Measurements from ENCODE around the gene ASIC3. TPM values are rescaled to one million over a fixed set of nuclear protein-coding genes. Genes with fewer than 3 reads are reported as not detected.

Gene ASIC3
- polyA plus RNA-seq, 3 donors: 1.3 to 7.6 (median 2.8) TPM

DNA sequence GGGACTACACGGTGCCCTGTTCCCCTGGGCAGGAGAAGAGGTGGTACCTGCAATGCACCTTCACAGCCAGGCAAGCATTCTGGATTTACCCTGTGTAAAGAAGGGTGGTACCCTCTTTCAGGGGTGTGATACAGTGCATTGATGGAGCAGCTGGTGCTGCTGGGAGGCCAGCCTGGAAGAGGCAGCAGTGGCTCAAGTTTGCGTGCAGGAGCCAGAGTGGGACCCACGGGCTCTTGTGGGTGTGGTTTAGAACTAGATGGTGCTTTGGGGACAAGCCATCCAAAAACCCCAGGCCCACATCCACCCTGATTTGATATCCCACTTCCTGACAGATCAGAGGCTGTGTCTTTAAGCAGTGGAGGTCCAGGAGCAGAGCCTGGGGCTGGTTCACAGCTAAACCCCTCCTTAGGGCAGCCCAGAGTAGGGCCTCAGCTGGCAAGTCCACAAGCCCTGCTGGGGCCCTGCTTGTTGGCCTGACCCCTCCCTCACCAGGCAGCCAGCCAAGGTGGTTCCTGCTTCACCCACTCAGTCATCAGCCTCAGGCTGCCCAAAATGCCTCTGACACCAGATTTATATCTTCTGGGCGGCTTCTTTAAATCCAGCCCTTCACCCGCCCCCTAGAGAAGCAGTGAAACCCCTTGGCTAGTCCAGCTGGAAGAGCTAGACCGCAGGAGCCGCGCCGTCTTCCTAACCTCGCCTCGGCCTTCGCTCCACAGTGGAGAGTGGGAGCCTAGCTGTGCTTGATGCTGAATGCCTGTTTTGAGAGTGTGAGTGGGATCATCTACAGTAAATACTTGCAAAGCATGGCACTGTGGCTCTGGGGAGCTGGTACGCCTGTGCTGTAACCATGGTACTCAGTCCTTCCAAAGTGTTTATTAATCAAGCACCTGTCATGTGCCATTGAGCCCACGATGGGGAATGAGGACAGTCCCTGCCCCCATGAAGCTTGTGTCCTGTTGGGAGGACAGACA is 1.4 kb upstream of the ASIC3 start:
- WGBS, 3 donors: 40 to 64% (median 44%) methylated on average over 14 of the region's 14 CpGs
- H3K27ac ChIP-seq (ENCODE audit: low read depth, low read length): no peak overlapping the region

DNA sequence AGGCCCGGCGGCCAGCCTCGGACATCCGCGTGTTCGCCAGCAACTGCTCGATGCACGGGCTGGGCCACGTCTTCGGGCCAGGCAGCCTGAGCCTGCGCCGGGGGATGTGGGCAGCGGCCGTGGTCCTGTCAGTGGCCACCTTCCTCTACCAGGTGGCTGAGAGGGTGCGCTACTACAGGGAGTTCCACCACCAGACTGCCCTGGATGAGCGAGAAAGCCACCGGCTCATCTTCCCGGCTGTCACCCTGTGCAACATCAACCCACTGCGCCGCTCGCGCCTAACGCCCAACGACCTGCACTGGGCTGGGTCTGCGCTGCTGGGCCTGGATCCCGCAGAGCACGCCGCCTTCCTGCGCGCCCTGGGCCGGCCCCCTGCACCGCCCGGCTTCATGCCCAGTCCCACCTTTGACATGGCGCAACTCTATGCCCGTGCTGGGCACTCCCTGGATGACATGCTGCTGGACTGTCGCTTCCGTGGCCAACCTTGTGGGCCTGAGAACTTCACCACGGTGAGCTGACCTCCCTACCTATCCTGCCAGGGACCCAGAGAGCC is 656 bp downstream of the ASIC3 start:
- WGBS, 3 donors: 89 to 91% (median 90%) methylated on average over 38 of the region's 38 CpGs
- no peak overlapping the region for H3K27ac ChIP-seq (ENCODE audit: low read depth, low read length)

DNA sequence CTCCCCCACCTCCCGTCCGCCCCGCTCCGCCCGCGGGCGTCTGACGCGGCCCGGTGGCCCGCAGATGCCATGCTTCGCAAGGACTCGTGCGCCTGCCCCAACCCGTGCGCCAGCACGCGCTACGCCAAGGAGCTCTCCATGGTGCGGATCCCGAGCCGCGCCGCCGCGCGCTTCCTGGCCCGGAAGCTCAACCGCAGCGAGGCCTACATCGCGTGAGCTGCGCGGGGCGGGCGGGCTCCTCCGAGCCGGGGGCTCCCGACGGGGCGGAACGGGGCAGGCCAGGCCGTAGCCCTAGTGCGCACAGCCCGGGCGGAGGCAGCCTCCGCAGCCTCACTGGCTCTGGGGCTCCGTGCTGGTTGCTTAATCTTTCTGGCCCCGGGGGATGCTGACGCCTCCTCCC is 2.8 kb downstream of the ASIC3 start:
- no peak overlapping the region for H3K27ac ChIP-seq (ENCODE audit: low read depth, low read length)
- WGBS, 3 donors: 2 to 3% (median 2%) methylated on average over 43 to 50 of the region's 50 CpGs

DNA sequence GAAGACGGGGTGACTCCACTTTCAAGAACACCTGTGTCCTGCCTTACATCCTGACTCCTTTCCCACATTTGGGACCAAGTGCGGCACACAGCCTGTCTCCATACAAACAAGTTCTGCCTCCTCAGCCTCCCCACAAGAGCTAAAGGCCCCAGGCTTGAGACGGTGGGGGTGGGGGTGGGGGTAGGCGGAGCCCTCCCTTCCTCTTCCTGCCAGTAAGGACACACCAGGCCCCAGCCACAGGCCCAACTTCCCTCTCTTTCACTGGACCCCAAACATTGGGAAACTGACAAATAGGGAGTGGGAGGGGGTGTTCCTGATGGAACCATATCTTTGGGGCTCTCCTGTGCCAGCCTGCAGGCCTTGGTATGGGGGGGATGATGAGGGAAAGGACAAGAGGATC is 4.8 kb downstream of the ASIC3 start:
- 62 to 82% (median 68%) methylated on average over 4 of the region's 4 CpGs for WGBS, 3 donors
- no peak overlapping the region for H3K27ac ChIP-seq (ENCODE audit: low read depth, low read length)

DNA sequence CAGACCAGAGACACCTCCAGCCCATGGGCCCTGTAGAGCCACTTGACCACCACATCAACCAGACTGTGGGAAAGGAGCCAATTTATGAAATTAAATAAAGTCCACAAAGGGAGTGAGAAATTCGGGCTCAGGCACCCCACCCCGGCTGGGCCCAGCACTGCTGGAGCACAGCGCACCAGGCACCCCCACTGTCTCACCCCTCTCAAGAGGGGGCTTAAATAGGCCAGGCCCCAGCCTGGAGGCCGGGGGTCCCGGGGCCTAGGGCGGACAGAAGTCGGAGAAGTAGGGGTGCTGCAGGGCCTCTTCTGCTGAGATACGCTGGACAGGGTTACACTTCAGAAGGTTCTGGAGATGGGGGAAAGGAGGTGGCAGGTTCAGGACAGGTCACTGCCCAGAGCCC is 5.4 kb downstream of the ASIC3 start:
- WGBS, 3 donors: 87 to 93% (median 87%) methylated on average over 7 to 8 of the region's 8 CpGs
- no peak overlapping the region for H3K27ac ChIP-seq (ENCODE audit: low read depth, low read length)

DNA sequence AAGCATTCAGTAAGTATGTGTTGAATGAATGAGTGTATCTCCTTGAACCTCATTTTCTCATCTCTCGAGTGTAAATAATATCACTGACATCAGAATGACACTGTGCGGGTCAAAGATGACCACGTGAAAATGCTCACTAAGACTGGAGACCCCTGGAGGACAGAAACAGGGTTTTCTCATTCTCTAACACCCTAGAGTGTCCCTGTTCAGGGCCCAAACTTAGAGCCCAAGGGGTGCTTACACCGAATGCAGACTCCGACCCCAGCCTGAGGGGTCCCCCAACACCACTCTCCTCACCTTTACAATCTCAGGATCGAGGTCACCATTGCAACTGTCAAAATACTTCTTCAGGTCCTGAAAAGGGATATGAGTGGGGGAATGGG is 7.9 kb downstream of the ASIC3 start:
- 79 to 94% (median 90%) methylated on average over 6 of the region's 6 CpGs for WGBS, 3 donors
- no peak overlapping the region for H3K27ac ChIP-seq (ENCODE audit: low read depth, low read length)

DNA sequence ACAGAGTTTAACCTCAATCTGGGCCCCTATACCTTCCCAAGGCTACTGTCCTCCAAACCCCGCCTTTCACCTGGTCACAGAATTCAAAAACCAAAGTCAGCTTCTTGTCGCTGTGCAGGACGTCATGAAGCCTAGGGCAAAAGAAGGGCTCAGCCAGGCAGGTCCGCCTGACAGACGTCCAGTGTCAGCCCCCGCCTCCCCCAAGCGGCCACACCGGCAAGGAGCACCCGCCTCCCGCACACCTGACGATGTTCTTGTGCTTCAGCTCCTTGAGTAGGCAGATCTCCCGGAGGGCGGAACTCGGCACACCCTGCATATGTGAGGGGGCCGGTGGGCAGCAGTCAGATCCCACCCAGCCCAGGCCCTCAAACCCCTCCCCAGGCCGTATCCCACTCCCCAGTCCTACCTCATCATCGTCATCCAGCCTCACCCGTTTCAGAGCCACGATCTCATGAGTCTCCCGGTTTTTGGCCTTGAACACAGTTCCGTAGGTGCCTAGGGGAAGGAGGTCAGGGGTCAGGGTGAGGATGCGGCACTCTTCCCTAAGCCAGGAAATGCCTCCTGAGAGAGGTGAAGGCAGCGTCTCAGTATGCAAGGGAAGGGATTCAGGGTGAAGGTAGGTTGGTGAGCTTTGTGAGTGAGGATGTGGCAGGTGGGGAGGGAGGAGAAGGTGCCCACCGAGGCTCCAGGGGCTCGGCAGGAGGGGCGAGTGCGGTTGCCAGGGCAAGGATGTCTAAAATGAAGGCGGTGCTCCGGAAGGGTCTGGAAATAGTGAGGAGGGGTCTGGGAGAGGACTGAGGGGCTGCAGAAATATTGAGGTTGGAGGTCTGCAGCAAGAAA is 8.6 kb downstream of the ASIC3 start:
- 24 to 43% (median 38%) methylated on average over 29 of the region's 29 CpGs for WGBS, 3 donors
- H3K27ac ChIP-seq (ENCODE audit: low read depth, low read length): no peak overlapping the region

DNA sequence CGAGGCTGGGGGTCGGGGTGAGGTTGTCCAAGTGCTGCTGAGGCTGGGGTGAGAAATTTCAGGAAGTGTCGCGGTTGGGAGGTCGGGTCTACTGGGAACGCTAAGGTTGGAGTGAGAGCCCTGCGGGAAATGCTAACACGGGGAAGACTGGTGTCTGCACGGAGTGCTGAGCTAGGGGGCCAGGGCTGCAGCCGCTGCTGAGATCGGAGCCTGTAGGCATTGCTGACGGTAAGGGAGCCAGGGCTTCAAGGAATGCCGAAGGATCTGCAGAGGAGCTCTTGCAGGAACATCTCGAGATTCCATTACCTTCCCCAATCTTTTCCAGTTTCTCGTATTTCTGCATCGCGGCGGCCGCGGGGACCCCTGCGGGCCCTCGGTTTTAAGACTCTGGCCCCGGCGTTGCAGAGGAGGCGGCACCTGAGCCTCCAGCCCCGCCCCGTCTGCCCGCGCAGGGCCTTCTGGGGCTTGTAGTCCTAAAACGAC is 9.2 kb downstream of the ASIC3 start, which contains the start of gene CDK5:
TSS of gene CDK5 (minus strand) at position 392 of the 483 bp plus-strand sequence. CDS start at position 343, 49 bp downstream.
- peak within 1 kb of the TSS; percentile 63 for H3K27ac ChIP-seq (ENCODE audit: low read depth, low read length)
- 0% methylated on average over 30 of the region's 30 CpGs for WGBS, 3 donors

DNA sequence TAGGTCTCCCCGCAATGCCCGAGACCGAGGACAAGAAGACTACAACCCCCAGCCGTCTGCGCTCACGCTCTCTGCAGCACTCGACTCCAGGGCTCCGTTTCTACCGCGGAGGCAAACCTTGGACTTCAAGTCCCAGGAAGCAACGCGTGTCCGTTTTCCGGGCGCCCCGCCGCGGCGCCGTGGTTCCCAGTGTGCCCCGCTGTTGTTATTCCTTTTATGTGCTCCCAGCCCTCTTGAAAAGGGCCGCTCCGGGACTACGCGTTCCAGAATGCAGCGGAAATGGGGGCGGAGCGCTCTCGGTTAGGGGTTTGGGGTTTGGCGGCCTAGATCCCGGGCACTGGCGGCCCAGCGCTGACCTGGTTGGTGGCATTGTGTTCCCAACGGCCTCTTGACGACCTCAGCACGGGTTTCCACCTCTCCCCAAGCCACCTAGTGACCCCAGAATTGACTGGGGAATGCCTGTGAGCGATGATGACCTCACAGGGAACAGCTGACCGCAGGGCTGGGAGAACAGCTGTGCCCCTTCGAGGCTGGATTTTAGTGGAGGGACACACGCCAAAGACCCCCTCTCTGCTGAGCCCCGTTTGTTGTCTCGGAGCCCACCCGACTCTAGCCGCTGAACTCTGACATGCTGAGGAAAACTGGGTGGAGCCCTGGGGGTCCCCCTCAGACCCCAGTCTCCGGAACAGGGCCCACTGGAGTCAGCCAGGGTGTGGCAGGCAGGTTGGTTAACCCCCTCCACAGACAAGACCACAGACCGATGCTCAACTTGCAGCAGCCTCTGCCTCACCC is 9.9 kb downstream of the ASIC3 start:
- WGBS, 3 donors: 0 to 1% (median 1%) methylated on average over 46 of the region's 46 CpGs
- peak overlapping the region; percentile 63 for H3K27ac ChIP-seq (ENCODE audit: low read depth, low read length)

DNA sequence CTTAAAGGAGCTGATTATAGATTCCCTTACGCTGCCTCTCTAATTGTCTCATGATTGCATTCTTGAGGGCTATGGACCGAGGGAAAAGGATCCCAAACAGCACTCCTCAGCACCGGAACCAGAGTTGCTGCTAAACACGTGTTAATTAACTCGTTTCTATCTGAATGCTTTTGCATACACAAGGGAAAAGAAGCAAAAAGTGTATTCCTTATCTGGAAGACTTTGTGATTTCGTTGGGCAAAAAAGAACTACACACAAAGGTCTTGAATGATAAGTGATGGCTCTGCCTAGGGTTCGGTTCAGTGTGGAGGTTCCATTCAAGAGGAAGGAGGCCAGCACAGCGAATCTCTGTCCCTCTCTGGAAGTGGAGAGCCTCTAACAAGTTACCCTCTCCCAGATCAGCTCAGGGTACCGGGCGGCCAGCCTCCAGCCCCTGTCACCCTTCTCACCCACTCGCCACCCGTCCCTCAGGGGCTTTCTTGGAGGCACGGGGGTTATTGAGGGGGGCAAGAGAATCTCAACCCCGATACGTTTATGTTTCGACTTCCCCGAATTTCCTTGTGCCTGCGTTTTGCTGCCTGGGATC is 10.5 kb downstream of the ASIC3 start:
- 4 to 6% (median 6%) methylated on average over 18 of the region's 18 CpGs for WGBS, 3 donors
- peak overlapping the region; percentile 63 for H3K27ac ChIP-seq (ENCODE audit: low read depth, low read length)

DNA sequence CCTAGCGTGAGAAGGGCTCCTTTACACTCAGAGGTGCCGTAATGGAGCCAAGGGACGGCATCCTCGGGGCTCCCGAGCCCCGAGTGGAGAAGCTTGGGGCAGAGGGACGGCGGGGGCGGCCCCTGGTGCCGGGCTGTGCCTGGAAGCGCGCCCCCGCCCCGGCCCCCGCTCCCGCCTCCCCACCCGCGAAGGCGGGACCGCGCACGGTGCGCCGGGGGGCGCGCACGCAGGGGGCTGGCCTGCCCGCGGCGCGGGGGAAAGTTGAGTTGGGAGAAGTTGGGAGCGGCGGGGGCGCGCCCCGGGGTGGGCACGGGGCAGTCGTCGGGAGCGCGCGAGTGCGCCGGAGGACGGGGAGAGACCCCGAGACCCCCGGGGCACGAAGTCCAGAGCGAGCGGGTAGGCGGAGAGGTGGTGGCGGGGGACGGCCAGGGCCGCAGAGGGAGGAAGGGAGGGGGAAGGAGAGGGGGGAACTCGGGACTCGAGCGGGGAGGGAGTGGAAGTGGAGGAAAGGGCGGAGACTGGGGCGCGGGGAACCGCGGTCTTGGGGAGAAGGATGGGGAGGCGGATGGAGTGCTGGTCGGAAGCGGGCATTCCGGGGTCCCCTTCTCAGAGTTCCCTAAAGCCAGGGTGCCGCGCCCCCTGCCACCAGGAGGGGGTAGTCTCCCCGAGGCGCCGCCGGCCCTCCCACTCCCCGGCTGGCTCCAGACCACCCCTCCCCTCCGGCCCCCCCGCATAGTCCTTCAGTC is 11.2 kb downstream of the ASIC3 start, which contains the start of gene SLC4A2:
TSS of gene SLC4A2 (plus strand) at position 223 of the 746 bp plus-strand sequence. CDS start 2,399 bp downstream, outside the sequence.
- WGBS, 3 donors: 0 to 1% (median 1%) methylated on average over 35 to 75 of the region's 75 CpGs
- H3K27ac ChIP-seq (ENCODE audit: low read depth, low read length): peak within 1 kb of the TSS; percentile 63

DNA sequence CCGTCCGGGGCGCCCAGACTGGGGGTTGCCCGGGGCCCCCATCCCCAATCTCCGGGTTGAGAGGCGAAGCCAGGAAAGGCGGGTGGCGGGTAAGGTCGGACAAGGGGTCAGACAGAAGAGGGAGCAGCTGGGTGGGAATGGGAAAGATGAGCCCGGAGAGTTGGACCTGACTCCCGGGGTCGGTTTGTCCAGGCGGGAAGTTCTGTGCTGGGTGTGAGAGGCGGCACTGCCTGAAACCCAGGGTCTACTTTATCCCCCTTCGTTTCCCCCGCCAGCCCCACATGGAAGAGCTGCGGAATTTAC is 11.7 kb downstream of the ASIC3 start:
- WGBS, 3 donors: 1 to 6% (median 4%) methylated on average over 16 to 17 of the region's 17 CpGs
- peak overlapping the region; percentile 33 for H3K27ac ChIP-seq (ENCODE audit: low read depth, low read length)

DNA sequence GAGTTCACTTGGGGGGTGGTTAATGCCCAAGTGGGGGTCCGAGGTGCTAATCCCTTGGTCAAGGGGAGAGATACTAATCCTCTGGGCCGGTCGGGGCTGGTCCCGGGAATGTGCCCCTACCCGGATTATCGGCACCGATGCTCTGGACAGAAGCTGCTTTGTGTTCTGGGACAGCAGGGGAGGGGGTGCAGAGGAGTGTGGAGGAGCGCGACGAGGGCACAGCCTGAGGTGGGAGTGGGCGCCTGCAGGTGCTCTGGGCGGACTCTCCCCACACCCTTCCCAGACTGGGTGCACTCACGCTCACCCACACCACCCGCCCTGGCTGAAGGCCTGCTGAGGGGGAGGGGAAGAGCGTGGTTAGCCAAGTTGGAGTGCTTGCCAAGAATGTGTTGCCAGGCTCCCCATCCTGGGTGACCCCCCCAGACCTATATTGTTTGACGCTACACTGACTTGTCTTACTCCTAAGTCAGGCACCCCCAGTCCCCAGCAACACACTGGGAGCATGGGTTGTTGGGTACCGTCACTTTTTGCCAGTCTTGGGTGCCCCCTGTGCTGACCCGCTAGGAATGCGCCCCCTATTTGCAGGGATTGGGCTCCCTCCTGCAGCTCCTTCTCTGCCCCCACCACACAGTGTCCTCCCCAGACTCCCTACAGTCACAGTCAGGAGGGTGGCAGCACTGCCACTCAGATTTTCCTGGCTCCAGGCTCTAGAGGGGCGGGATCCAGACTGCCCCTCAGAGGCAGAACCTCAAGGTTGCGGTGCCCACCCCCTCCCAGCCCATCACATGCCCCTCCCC is 12.3 kb downstream of the ASIC3 start:
- 10 to 18% (median 16%) methylated on average over 17 to 21 of the region's 21 CpGs for WGBS, 3 donors

DNA sequence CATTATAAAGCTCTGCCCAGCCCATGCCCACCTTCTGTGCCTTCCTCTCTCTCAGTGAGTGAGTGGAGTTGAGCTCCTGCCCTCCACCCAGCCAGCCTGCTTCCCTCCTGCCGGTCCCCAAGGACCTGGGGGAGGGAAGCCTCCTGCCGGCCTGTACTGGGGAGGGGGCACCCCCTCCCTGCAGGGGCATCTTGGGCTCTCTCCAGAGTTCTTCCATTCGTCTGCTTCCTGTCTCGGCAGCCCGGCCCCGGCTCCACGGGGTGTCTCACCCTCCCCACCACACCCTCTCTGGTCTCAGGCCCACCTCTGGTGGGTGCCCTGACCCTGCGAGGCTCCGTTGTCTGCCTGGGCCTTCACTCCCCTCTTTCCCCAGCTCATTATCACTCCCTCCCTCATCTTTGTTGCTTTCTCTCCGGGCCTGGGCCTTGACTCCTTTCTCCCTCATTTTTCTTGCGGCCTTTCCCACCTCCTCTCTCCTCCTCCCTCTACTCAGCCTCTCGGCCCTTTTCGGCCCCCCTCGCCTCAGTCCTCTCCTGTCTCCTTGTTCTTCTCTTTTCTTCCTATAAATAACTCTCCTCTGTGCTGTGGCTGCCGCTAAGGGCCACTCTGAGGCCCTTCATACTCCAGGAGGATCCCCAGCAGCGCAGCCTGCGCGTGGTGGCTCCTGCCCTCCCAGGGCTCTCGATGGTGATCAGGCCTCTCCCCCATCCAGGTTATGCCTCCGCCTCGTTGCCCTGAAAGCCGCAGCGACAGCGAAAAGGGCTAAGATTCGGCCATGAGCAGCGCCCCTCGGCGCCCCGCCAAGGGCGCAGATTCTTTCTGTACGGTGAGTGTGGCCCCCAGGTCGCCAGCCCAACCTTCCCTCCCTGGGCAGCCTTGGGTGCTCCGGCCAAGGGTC is 13.1 kb downstream of the ASIC3 start:
- WGBS, 3 donors: 48 to 72% (median 69%) methylated on average over 32 to 33 of the region's 33 CpGs
- H3K27ac ChIP-seq (ENCODE audit: low read depth, low read length): no peak overlapping the region

More for the DNA sequence above, 12.3 kb downstream of the ASIC3 start:
- no peak overlapping the region for H3K27ac ChIP-seq (ENCODE audit: low read depth, low read length)

DNA sequence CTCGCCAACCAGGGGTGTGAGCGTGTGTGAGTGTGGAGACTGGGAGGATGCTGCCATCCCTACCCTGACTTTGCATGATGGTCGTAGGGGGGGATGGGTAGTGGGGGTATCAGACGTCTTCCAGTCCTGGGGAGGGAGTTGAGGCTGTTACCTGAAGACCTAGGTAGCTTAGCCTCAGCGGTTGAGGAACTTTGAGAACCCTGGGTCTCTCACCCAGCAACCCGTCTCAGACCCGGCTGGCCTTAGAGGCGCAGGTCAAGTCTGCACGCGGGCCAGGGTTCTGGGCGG is 13.7 kb downstream of the ASIC3 start:
- 33 to 83% (median 74%) methylated on average over 8 to 11 of the region's 11 CpGs for WGBS, 3 donors
- no peak overlapping the region for H3K27ac ChIP-seq (ENCODE audit: low read depth, low read length)
